Effector memory CD8-positive, alpha-beta T cell (primary cell): ENCODE measurements around the gene NAA38.

ENCODE experiments used
- ATAC-seq: fragments of 150-1000 bp; cut with Tn5 transposase; replicated peaks from 2 replicates; pipeline ENCODE4 v1.10.0; 2021; ENCODE audit warnings: mild to moderate bottlenecking, moderate library complexity
- DNase-seq, 3 experiments: peaks; one replicate each; pipeline ENCODE4 v3.0.0; 2021
- H3K27ac Mint-ChIP-seq, 2 donors: one replicate each; pipeline ENCODE4 v1.8.0; 2022; ENCODE audit warnings: mild to moderate bottlenecking in 2 of 2, mixed read lengths in 2 of 2, moderate library complexity in 2 of 2
- H3K27me3 Mint-ChIP-seq, 2 donors: one replicate each; pipeline ENCODE4 v1.8.0; 2022; ENCODE audit warnings: mixed read lengths in 2 of 2
- H3K36me3 Mint-ChIP-seq: one replicate; pipeline ENCODE4 v1.8.0; 2022; ENCODE audit warnings: mild to moderate bottlenecking, moderate library complexity, mixed read lengths; ENCODE audit not compliant: insufficient read depth
- H3K4me1 Mint-ChIP-seq, 2 donors: one replicate each; pipeline ENCODE4 v1.8.0; 2022; ENCODE audit warnings: low read depth in 2 of 2, mixed read lengths in 2 of 2
- H3K4me3 Mint-ChIP-seq, 2 donors: one replicate each; pipeline ENCODE4 v1.8.0; 2022; ENCODE audit warnings: mild to moderate bottlenecking in 2 of 2, mixed read lengths in 2 of 2, moderate library complexity in 2 of 2
- H3K9me3 Mint-ChIP-seq, 2 donors: one replicate each; pipeline ENCODE4 v1.8.0; 2022; ENCODE audit warnings: mixed read lengths in 2 of 2

Gene NAA38

GRCh38 chr17:7886227-7887037 lies 29.1 kb upstream of the NAA38 start:
- H3K27ac Mint-ChIP-seq, result no peak overlapping the region
- DNase-seq, result peak; percentile 33 to 61 (median 45)
- no peaks in the 10 kb centered on the region for H3K9me3 Mint-ChIP-seq

GRCh38 chr17:7885367-7886226 lies 28.2 kb upstream of the NAA38 start:
- Mint-ChIP-seq H3K9me3 (no peaks in the 10 kb centered on the region), H3K27me3 (no peaks in the 10 kb centered on the region), H3K36me3 (peaks cover 26% of the 10 kb centered on the region), H3K27ac (no peak overlapping the region), H3K4me3 (no peak overlapping the region), H3K4me1 (peaks cover 5 to 8% of the 10 kb centered on the region in 2 donors)
- DNase-seq, result peak; percentile 31 to 47 (median 47)
- ATAC-seq, result peak; percentile 17

More at GRCh38 chr17:7886227-7887037, 29.1 kb upstream of the NAA38 start:
- Mint-ChIP-seq H3K4me1 (peaks cover 8 to 10% of the 10 kb centered on the region in 2 donors), H3K4me3 (no peak overlapping the region), H3K36me3 (peaks cover 35% of the 10 kb centered on the region), H3K27me3 (no peaks in the 10 kb centered on the region)
- peak; percentile 18 for ATAC-seq

DNA sequence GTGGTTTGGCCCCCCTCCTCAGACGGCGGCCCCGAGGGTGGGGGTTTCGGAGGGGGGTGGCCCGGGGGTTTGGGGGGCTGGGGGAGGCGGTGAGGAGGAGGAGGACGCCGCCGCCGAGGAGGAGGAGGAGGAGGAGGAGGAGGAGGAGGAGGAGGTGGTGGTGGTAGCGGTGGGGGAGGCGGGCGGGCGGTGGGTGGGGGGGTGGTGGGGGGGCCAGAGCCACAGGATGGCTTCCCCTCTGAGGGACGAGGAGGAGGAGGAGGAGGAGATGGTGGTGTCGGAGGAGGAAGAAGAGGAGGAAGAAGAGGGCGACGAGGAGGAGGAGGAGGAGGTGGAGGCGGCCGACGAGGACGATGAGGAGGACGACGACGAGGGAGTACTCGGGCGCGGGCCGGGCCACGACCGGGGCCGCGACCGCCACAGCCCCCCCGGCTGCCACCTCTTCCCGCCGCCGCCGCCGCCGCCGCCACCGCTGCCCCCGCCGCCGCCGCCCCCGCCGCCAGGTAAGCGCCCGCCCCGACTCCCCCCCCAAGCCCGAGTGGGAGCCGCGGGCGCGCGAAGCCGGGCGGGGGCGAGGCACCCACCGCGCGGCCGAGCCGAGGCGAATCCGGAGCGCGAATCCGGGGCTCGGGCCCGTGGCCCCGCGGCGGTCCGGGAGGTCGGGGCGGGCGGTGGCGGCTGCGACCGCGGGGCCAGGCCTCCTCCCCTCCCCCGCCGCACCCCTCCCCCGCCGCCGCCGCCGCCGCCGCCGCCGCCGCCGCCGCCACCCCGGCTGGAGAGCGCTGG lies 27.4 kb upstream of the NAA38 start:
- no peaks in the 10 kb centered on the region for H3K9me3 Mint-ChIP-seq
- ATAC-seq, result peak; percentile 7
- H3K27ac Mint-ChIP-seq, result peak overlapping the region; percentile 16 to 50
- peak; percentile 31 to 44 (median 35) for DNase-seq
- peaks cover 0 to 8% of the 10 kb centered on the region in 2 donors for H3K4me1 Mint-ChIP-seq
- H3K36me3 Mint-ChIP-seq, result peaks cover 19% of the 10 kb centered on the region
- no peaks in the 10 kb centered on the region for H3K27me3 Mint-ChIP-seq
- peak overlapping the region; percentile 57 to 65 for H3K4me3 Mint-ChIP-seq

DNA sequence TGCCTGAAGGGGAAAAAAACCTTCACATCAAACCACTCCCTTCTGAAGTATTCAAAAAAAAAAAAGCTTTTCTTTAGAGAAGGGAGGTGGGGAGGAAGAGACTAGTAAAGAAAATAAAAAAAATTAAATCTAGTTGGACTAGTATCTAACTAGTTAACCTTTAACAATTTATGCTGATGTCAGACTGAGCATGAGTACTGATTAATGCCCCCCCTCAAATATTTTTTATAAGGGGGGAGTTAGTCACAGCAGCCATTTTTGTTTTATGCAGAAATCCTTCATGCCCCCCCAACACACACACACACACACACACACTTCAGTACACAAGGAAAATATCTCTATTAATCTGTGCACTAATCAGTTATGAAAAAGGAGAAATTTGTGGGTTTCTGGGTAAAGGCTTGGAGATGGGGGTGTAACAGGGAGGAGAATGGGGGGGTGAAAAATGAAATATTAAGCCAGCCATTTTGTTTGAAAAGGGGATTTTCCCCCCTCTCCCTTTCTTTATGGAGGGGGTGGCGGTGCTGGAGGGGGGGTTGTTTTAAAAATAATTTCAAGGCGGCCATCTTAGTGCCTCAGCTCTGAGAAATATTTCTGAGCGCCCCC lies 26.5 kb upstream of the NAA38 start:
- ATAC-seq, result no peak
- no peaks in the 10 kb centered on the region for H3K9me3 Mint-ChIP-seq
- peak in 2 of 3 experiments; percentile 18 for DNase-seq

GRCh38 chr17:7882629-7883028 lies 25.3 kb upstream of the NAA38 start:
- ATAC-seq (no peak), DNase-seq (no peak)
- Mint-ChIP-seq H3K36me3 (peaks cover 17% of the 10 kb centered on the region), H3K4me3 (no peak overlapping the region), H3K27me3 (no peaks in the 10 kb centered on the region), H3K4me1 (peaks cover 0 to 8% of the 10 kb centered on the region in 2 donors), H3K9me3 (no peaks in the 10 kb centered on the region), H3K27ac (no peak overlapping the region)

More for the DNA sequence above, 26.5 kb upstream of the NAA38 start:
- H3K27ac Mint-ChIP-seq, result no peak overlapping the region
- peak overlapping the region; percentile 57 to 65 for H3K4me3 Mint-ChIP-seq
- no peaks in the 10 kb centered on the region for H3K27me3 Mint-ChIP-seq
- H3K36me3 Mint-ChIP-seq, result peaks cover 14% of the 10 kb centered on the region
- H3K4me1 Mint-ChIP-seq, result peaks cover 0 to 8% of the 10 kb centered on the region in 2 donors

- DNase-seq, result no peak
- no peaks in the 10 kb centered on the region for H3K9me3 Mint-ChIP-seq
- no peak overlapping the region for H3K4me3 Mint-ChIP-seq
- H3K27me3 Mint-ChIP-seq, result no peaks in the 10 kb centered on the region
- no peak overlapping the region for H3K27ac Mint-ChIP-seq
- H3K4me1 Mint-ChIP-seq, result peaks cover 0 to 8% of the 10 kb centered on the region in 2 donors
- no peak for ATAC-seq
- H3K36me3 Mint-ChIP-seq, result peaks cover 17% of the 10 kb centered on the region
Observed at GRCh38 chr17:7882068-7882467, 24.7 kb upstream of the NAA38 start.

GRCh38 chr17:7881276-7882054 lies 24.1 kb upstream of the NAA38 start:
- peaks cover 3 to 6% of the 10 kb centered on the region in 2 donors for H3K4me1 Mint-ChIP-seq
- ATAC-seq (no peak), DNase-seq (no peak)
- no peak overlapping the region for H3K27ac Mint-ChIP-seq
- no peak overlapping the region for H3K4me3 Mint-ChIP-seq
- no peaks in the 10 kb centered on the region for H3K9me3 Mint-ChIP-seq
- H3K27me3 Mint-ChIP-seq, result no peaks in the 10 kb centered on the region
- H3K36me3 Mint-ChIP-seq, result peaks cover 15% of the 10 kb centered on the region

DNA sequence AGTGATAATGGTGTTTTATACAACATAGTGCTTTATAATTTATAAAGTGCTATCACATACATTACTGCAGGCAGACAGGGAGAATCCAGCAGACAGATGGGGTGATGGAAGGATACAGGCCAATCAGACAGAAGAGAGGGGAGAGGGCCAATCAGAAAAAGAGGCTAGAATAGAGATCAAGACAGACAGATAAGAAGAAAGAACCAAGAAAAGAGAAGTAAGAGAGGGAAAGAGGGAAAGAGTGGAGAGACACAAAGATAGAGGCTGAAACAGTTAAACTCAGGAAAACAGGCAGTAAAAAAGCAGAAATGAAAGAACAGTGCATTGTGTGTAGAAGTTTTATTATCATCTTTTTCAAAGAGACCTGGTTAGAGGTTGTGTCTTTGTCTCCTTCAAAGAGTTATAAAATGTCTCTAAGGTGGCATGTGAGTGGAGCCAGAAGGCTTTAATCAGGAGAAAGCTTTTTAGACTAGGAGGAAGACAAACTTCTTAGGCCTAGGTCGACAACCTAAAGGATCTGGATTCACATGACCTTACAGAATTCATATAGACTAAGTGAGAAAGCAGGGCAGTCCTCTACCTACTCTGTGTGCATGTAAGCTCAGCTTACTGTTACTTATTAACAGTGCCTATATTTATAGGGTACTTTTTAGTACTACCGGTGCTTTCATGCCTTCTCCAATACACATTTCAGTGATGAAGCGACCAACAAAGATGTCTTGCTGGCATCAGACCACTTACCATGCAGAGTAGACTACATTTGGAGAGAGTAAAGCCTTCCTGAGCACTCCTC lies 22.9 kb upstream of the NAA38 start:
- Mint-ChIP-seq H3K27ac (no peak overlapping the region), H3K9me3 (no peaks in the 10 kb centered on the region), H3K36me3 (peaks cover 9% of the 10 kb centered on the region), H3K4me1 (peaks cover 4 to 8% of the 10 kb centered on the region in 2 donors), H3K27me3 (no peaks in the 10 kb centered on the region), H3K4me3 (no peak overlapping the region)
- DNase-seq, result no peak
- no peak for ATAC-seq

- H3K4me1 Mint-ChIP-seq, result peaks cover 4 to 17% of the 10 kb centered on the region in 2 donors
- ATAC-seq, result no peak
Observed at GRCh38 chr17:7878234-7878633, 20.9 kb upstream of the NAA38 start.

DNA sequence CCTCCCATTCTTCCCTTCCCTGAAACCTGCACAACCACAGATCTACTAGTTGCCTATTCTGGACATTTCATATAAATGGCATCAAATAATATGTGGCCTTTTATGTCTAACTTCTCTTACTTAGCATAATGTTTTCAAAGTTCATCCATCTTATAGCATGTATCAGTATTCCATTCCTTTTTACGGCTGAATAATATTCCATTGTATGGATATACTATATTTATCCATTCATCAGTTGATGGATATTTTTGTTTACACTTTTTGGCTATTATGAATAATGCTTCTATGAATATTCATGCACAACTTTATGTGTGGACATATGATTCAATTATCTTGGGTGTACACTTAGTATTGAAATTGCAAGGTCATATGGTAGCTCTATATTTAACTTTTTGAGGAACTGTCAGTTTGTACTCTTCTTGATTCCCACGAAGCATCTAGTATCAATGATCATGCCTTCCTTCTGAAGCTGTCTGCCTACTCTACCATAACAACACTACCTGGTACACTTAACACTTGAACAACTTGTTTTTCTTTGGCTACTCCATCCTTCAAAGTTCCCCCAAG lies 18.5 kb upstream of the NAA38 start:
- ATAC-seq (no peak), DNase-seq (no peak)
- H3K9me3 Mint-ChIP-seq, result no peaks in the 10 kb centered on the region
- peak overlapping the region; percentile 11 to 12 for H3K27ac Mint-ChIP-seq
- no peaks in the 10 kb centered on the region for H3K27me3 Mint-ChIP-seq
- no peak overlapping the region for H3K4me3 Mint-ChIP-seq
- peaks cover 4 to 17% of the 10 kb centered on the region in 2 donors for H3K4me1 Mint-ChIP-seq
- H3K36me3 Mint-ChIP-seq, result peaks cover 6% of the 10 kb centered on the region

More at GRCh38 chr17:7878234-7878633, 20.9 kb upstream of the NAA38 start:
- Mint-ChIP-seq H3K4me3 (no peak overlapping the region), H3K27ac (no peak overlapping the region), H3K9me3 (no peaks in the 10 kb centered on the region), H3K36me3 (peaks cover 6% of the 10 kb centered on the region), H3K27me3 (no peaks in the 10 kb centered on the region)
- DNase-seq, result no peak

- no peaks in the 10 kb centered on the region for H3K27me3 Mint-ChIP-seq
- no peaks in the 10 kb centered on the region for H3K9me3 Mint-ChIP-seq
- peaks cover 14 to 26% of the 10 kb centered on the region in 2 donors for H3K4me1 Mint-ChIP-seq
- no peak for DNase-seq
- peaks cover 2% of the 10 kb centered on the region for H3K36me3 Mint-ChIP-seq
- H3K4me3 Mint-ChIP-seq, result no peak overlapping the region
- peak overlapping the region in 1 of 2 donors; percentile 39 for H3K27ac Mint-ChIP-seq
- no peak for ATAC-seq
Observed at GRCh38 chr17:7873051-7873450, 15.7 kb upstream of the NAA38 start.
